ENCODE results near the gene PXMP4.

The PXMP4 gene

DNA sequence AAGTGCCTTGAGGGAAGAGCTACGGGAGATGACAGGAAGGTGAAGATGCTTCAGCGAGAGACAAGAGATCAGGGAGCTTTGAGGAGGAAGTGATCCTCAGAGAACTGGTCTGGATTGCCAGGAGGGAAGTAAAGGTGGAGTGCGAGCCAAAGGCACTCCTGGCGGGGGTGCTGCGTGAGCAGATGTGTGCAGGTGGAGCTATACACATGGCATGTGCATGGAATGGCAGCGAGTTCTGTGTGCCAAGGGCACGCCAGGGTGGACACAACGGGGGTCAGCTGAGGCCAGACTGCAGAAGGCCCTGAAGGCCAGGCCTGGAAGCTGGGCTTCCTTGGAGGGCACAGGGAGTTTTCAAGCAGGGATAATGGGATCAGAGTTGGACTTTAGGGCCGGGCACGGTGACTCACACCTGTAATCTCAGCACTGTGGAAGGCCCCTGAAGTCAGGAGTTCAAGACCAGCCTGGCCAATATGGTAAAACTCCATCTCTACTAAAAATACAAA lies 6.2 kb downstream of the PXMP4 start:
- H3K4me3 ChIP-seq (ENCODE audit: low read length), result no peak overlapping the region
- no peaks in the 10 kb centered on the region for H3K36me3 ChIP-seq (ENCODE audit: insufficient read depth, low read depth, low read length)
- H3K27ac ChIP-seq (ENCODE audit: low read length), result no peak overlapping the region
- H3K27me3 ChIP-seq (ENCODE audit: insufficient read depth, low read length), result no peaks in the 10 kb centered on the region
- no peak overlapping the region for H3K9ac ChIP-seq (ENCODE audit: low read depth, low read length)
- no peaks in the 10 kb centered on the region for H3K9me3 ChIP-seq (ENCODE audit: insufficient read depth, low read depth, low read length)
- H3K4me1 ChIP-seq (ENCODE audit: insufficient read depth, low read length), result no peaks in the 10 kb centered on the region; the same call in 1 of the 2 replicates

DNA sequence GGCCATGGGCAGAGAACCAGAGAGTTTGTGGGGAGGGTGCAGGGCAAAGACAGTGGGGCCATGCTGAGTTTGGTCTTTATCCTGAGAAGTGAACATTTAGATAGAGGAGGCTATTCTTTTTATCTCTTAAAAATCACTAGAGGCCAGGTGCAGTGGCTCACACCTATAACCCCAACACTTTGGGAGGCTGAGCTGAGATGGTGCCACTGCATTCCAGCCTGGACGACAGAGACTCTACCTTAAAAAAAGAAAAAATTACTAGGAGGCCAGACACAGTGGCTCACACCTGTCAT lies 8.7 kb downstream of the PXMP4 start:
- Histone ChIP-seq H3K4me1 (ENCODE audit: insufficient read depth, low read length) (no peaks in the 10 kb centered on the region; the same call in 1 of the 2 replicates), H3K36me3 (ENCODE audit: insufficient read depth, low read depth, low read length) (no peaks in the 10 kb centered on the region), H3K27ac (ENCODE audit: low read length) (no peak overlapping the region), H3K9me3 (ENCODE audit: insufficient read depth, low read depth, low read length) (no peaks in the 10 kb centered on the region), H3K9ac (ENCODE audit: low read depth, low read length) (no peak overlapping the region), H3K4me3 (ENCODE audit: low read length) (no peak overlapping the region), H3K27me3 (ENCODE audit: insufficient read depth, low read length) (no peaks in the 10 kb centered on the region)

DNA sequence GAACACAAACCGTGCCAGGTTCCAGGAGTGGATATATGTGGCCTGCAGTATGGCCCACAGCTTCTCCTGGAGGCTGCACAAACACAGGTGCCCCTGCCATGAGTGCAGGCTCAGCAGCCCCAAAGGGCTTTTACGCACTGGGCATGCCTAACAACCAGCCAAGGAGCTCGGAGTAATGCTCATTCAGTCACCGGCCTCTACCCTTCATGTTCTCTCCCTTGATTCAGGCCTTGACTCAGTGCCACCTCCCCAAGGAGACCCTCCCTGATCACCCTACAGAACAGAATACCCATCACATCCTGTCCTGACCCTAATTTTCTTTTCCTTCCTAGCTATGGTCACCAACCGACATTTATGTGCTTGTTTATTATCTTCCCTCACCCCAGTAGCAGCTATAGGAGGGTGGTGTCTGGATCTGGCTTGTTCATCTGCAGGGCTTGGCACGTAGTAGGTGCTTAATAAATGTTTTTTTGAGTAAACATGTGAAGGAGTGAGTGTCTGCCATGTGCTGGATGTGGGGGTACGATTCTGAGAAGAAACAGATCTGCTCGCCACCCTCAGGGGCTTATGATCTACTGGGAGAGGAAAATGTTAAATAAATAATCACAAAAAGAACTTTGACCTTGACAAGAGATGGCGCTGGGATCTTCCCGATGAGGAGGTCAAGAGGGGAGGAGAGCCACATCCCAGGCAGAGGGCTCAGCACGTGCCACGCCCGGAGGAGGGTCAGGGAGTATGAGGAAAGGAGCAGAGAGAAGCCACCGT lies 9.2 kb downstream of the PXMP4 start:
- H3K4me1 ChIP-seq (ENCODE audit: insufficient read depth, low read length), result no peaks in the 10 kb centered on the region; the same call in 1 of the 2 replicates
- H3K27ac ChIP-seq (ENCODE audit: low read length), result no peak overlapping the region
- H3K36me3 ChIP-seq (ENCODE audit: insufficient read depth, low read depth, low read length), result no peaks in the 10 kb centered on the region
- H3K9ac ChIP-seq (ENCODE audit: low read depth, low read length), result no peak overlapping the region
- no peaks in the 10 kb centered on the region for H3K9me3 ChIP-seq (ENCODE audit: insufficient read depth, low read depth, low read length)
- H3K27me3 ChIP-seq (ENCODE audit: insufficient read depth, low read length), result no peaks in the 10 kb centered on the region
- H3K4me3 ChIP-seq (ENCODE audit: low read length), result no peak overlapping the region

DNA sequence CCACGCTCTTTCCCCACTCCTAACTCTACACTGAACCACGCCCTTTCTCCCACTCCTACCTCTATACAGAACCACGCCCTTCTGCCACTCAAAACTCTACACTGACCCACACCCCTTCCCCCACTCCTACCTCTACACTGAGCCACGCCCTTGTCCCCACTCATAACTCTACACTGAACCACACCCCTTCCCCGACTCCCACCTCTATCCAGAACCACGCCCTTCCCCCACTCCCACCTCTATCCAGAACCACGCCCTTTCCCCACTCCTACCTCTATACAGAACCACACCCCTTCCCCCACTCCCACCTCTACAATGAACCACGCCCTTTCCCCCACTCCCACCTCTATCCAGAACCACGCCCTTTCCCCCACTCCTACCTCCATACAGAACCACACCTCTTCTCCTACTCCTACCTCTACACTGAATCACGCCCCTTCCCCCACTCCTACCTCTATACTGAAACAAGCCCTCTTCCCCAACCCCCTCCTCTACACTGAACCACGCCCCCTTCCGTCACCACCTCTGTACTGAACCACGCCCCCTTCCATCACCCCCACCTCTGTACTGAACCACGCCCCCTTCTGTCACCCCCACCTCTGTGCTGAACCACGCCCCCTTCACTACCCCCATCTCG lies 10.1 kb downstream of the PXMP4 start:
- Histone ChIP-seq H3K4me3 (ENCODE audit: low read length) (no peak overlapping the region; the same call in 1 of the 2 replicates), H3K27me3 (ENCODE audit: insufficient read depth, low read length) (no peaks in the 10 kb centered on the region), H3K36me3 (ENCODE audit: insufficient read depth, low read depth, low read length) (no peaks in the 10 kb centered on the region)

DNA sequence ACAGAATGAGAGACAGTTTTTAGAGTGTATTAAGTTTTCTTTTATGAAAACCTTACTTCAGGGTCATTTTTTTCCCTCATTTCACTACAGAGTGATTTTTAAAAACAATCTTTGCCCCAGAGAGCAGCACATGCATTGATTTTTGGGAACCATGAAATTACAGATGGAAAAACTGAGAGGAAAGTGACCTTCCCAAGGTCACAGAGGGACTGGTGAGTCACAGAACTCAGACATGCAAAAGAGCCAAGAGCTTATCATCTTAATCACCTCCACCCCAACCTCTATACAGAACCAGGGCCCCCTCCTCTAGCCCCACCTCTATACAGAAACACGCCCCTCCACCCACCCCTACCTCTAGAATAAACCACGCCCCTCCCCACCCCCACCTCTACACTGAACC lies 10.7 kb downstream of the PXMP4 start:
- no peaks in the 10 kb centered on the region for H3K36me3 ChIP-seq (ENCODE audit: insufficient read depth, low read depth, low read length)

More for the DNA sequence above, 10.1 kb downstream of the PXMP4 start:
- no peaks in the 10 kb centered on the region for H3K9me3 ChIP-seq (ENCODE audit: insufficient read depth, low read depth, low read length)
- H3K9ac ChIP-seq (ENCODE audit: low read depth, low read length), result no peak overlapping the region
- no peak overlapping the region for H3K27ac ChIP-seq (ENCODE audit: low read length)
- H3K4me1 ChIP-seq (ENCODE audit: insufficient read depth, low read length), result no peaks in the 10 kb centered on the region; the same call in 1 of the 2 replicates

DNA sequence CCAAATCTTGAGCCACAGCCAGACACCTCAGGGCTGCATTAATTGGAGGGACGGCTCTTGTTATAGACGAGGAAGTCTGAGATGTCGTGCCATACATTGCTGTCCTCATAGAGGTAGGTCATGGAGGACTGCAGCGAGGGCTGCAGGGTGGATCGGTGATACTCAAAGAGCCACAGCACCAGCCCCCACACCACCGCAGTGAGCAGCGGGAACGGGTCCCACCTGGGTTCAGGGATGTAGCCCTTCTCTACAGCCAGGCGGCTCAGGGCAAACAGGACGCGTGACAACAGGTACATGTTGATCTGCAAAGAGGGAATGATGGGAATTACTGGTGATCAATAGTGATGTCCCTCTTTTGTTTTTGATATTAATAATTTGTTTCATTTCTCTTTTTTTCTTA lies 12.4 kb downstream of the PXMP4 start:
- Histone ChIP-seq H3K36me3 (ENCODE audit: insufficient read depth, low read depth, low read length) (no peaks in the 10 kb centered on the region), H3K27ac (ENCODE audit: low read length) (no peak overlapping the region)

More for the DNA sequence above, 10.7 kb downstream of the PXMP4 start:
- no peaks in the 10 kb centered on the region; the same call in 1 of the 2 replicates for H3K4me1 ChIP-seq (ENCODE audit: insufficient read depth, low read length)
- H3K27me3 ChIP-seq (ENCODE audit: insufficient read depth, low read length), result no peaks in the 10 kb centered on the region
- no peak overlapping the region for H3K9ac ChIP-seq (ENCODE audit: low read depth, low read length)
- H3K9me3 ChIP-seq (ENCODE audit: insufficient read depth, low read depth, low read length), result no peaks in the 10 kb centered on the region
- no peak overlapping the region for H3K27ac ChIP-seq (ENCODE audit: low read length)
- H3K4me3 ChIP-seq (ENCODE audit: low read length), result no peak overlapping the region

DNA sequence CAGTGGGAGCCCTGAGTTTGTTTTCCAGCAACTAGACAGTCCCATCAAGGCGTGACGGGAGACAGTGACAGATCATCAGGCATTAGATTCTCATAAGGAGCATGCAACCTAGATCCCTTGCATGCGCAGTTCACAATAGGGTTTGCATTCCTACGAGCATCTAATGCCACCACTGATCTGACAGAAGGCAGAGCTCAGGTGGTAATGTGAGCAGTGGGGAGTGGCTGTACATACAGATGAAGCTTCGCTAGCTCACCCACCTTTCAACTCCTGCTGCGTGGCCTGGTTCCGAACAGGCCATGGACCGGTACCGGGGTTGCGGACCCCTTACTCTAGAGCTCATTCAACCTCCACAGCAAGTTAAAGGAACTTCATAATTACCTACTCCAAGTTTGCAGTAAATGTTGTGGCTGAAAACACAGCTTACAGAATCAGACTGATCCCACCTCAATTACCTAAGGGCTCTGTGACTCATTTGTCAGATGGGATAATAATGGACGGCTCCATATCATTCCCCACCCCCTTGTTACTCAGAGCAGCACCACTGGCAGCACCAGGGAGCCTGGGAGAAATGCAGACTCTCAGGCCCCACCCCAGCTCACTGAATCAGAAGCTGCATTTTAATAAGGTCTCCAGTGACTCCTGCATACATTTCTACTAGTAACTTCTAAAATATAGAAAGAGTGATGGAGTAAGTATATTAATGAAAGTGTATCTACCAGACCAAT lies 15.7 kb downstream of the PXMP4 start:
- no peak overlapping the region for H3K27ac ChIP-seq (ENCODE audit: low read length)
- no peaks in the 10 kb centered on the region for H3K36me3 ChIP-seq (ENCODE audit: insufficient read depth, low read depth, low read length)
- H3K9me3 ChIP-seq (ENCODE audit: insufficient read depth, low read depth, low read length), result peaks cover 12% of the 10 kb centered on the region
- H3K9ac ChIP-seq (ENCODE audit: low read depth, low read length), result no peak overlapping the region
- H3K27me3 ChIP-seq (ENCODE audit: insufficient read depth, low read length), result no peaks in the 10 kb centered on the region
- no peak overlapping the region for H3K4me3 ChIP-seq (ENCODE audit: low read length)
- no peaks in the 10 kb centered on the region for H3K4me1 ChIP-seq (ENCODE audit: insufficient read depth, low read length)

More for the DNA sequence above, 12.4 kb downstream of the PXMP4 start:
- H3K9me3 ChIP-seq (ENCODE audit: insufficient read depth, low read depth, low read length), result peaks cover 7% of the 10 kb centered on the region; the same call in 1 of the 2 replicates
- no peaks in the 10 kb centered on the region for H3K27me3 ChIP-seq (ENCODE audit: insufficient read depth, low read length)
- no peaks in the 10 kb centered on the region; the same call in 1 of the 2 replicates for H3K4me1 ChIP-seq (ENCODE audit: insufficient read depth, low read length)
- H3K4me3 ChIP-seq (ENCODE audit: low read length), result no peak overlapping the region
- no peak overlapping the region for H3K9ac ChIP-seq (ENCODE audit: low read depth, low read length)

DNA sequence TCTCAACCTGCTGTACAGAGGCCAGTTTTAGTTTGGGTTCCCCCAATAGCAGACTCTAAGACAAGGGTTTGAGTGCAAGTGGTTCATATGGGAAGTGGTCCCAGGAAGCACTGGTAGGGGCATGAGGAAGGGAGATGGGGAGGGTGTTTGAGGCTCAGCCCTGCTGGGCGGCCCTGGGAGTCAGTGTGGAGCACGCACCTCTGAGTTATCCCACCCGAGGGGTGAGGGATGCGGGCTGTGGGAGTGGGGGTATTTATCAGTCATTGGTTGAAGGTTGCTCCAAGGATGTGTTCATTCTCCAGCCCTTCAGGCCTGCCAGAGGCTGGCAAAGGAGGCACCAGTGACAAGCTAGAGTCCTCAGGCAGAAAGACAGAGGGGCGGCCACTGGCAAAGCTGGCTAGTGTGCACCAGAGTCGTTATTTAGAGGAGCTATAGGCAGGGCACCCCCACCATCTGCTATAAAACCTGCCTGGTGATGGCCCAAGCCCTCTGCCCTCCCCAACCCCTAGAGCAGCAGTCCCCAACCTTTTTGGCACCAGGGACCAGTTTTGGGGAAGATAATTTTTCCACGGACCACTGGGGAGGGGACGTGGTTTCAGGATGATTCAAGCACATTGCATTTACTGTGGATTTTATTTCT lies 16.5 kb downstream of the PXMP4 start:
- H3K4me3 ChIP-seq (ENCODE audit: low read length), result no peak overlapping the region
- peaks cover 12% of the 10 kb centered on the region for H3K9me3 ChIP-seq (ENCODE audit: insufficient read depth, low read depth, low read length)
- no peaks in the 10 kb centered on the region for H3K4me1 ChIP-seq (ENCODE audit: insufficient read depth, low read length)
- H3K9ac ChIP-seq (ENCODE audit: low read depth, low read length), result no peak overlapping the region
- no peaks in the 10 kb centered on the region for H3K36me3 ChIP-seq (ENCODE audit: insufficient read depth, low read depth, low read length)
- no peak overlapping the region for H3K27ac ChIP-seq (ENCODE audit: low read length)
- H3K27me3 ChIP-seq (ENCODE audit: insufficient read depth, low read length), result no peaks in the 10 kb centered on the region

DNA sequence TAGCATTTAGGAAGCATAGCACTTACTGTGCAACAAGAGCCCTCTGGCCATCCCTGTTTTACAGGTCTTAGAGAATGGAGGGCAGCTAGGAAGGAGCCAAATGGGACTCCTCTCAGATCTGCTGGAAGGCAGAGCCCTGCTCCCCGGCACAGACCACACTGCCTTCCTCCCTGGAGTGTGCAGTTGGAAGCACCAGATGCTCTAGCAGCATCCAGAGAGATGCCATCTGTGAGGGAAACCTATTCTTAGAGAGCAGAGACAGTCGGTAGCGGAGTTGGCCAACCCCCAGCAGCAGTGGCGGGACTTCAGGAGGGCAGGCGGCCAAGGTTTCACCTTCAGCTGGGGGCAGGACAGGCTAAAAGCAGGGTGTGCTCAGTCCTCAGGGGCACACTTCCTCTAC lies 17.2 kb downstream of the PXMP4 start:
- H3K4me3 ChIP-seq (ENCODE audit: low read length), result no peak overlapping the region
- H3K36me3 ChIP-seq (ENCODE audit: insufficient read depth, low read depth, low read length), result no peaks in the 10 kb centered on the region
- no peak overlapping the region for H3K27ac ChIP-seq (ENCODE audit: low read length)
- peaks cover 12% of the 10 kb centered on the region for H3K9me3 ChIP-seq (ENCODE audit: insufficient read depth, low read depth, low read length)
- H3K9ac ChIP-seq (ENCODE audit: low read depth, low read length), result no peak overlapping the region
- H3K27me3 ChIP-seq (ENCODE audit: insufficient read depth, low read length), result no peaks in the 10 kb centered on the region
- no peaks in the 10 kb centered on the region for H3K4me1 ChIP-seq (ENCODE audit: insufficient read depth, low read length)

DNA sequence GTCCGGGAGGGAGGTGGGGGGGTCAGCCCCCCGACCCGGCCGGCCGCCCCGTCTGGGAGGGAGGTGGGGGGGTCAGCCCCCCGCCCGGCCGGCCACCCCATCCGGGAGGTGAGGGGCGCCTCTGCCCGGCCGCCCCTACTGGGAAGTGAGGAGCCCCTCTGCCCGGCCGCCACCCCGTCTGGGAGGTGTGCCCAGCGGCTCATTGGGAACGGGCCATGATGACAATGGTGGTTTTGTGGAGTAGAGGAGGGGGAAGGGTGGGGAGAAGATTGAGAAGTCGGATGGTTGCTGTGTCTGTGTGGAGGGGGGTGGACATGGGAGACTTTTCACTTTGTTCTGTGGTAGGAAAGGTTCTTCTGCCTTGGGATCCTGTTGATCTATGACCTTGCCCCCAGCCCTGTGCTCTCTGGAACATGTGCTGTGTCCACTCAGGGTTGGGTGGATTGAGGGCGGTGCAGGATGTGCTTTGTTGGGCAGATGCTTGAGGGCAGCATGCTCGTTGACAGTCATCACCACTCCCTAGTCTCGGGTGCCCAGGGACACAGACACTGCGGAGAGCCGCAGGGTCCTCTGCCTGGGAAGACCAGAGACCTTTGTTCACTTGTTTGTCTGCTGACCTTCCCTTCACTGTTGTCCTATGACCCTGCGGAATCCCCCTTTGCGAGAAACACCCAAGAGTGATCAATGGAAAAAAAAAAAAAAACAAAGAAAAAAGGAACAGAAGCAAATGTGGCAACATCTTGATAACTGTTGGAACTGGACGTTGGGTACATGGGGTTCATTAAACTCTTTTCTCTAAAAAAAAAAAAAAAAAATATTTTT lies 18.3 kb downstream of the PXMP4 start:
- H3K27ac ChIP-seq (ENCODE audit: low read length), result no peak overlapping the region
- H3K9ac ChIP-seq (ENCODE audit: low read depth, low read length), result no peak overlapping the region
- H3K9me3 ChIP-seq (ENCODE audit: insufficient read depth, low read depth, low read length), result peaks cover 12% of the 10 kb centered on the region
- H3K4me3 ChIP-seq (ENCODE audit: low read length), result no peak overlapping the region
- no peaks in the 10 kb centered on the region for H3K36me3 ChIP-seq (ENCODE audit: insufficient read depth, low read depth, low read length)
- no peaks in the 10 kb centered on the region for H3K27me3 ChIP-seq (ENCODE audit: insufficient read depth, low read length)
- H3K4me1 ChIP-seq (ENCODE audit: insufficient read depth, low read length), result no peaks in the 10 kb centered on the region

Measured in iPS-20b (cell line).